HG02623 (cell line): ENCODE results near the gene FMC1.

Experiments used
- ATAC-seq: cut with Tn5 transposase; IDR thresholded peaks from one replicate; pipeline ENCODE4 v1.9.1; 2021; ENCODE audit warnings: moderate library complexity; ENCODE audit not compliant: unreplicated experiment

Gene FMC1

GRCh38 chr7:139370943-139371313, 29.8 kb downstream of the FMC1 start:
- ATAC-seq: no peak

- ATAC-seq: no peak
Observed at GRCh38 chr7:139374246-139374645, 33.1 kb downstream of the FMC1 start.

DNA sequence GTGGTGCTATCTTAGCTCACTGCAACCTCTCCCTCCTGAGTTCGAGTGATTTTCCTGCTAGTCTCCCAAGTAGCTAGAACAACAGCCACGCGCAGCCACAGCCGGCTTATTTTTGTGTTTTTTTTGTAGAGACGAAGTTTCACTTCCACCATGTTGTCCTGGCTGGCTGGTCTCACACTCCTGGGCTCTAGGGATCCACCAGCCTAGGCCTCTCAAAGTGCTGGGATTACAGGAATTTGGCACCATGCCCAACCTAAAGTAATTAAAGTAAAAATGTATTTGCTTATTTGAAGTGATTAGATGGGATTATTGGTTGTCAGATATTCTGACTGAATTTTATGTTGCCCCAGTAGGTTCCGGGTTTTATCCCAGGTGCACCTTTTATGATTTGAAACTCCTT, 41.3 kb downstream of the FMC1 start:
- no peak for ATAC-seq

DNA sequence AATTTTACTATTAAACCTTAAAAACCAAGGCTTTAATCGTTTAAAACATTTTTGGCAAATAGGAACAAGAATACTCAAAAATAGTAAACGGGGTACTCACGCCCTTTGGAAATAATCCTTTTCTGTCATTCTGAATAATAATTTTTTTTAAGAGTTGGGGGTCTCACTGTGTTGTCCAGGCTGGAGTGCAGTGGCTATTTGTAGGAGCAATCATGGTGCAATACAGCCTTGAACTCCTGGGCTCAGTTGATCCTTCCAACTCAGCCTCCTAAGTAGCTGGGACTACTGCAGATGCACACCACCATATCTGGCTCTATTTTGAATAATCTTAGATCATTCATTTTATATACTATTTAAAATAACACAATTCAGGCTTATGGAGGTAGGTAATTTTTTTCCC, 43.5 kb downstream of the FMC1 start:
- ATAC-seq: no peak

DNA sequence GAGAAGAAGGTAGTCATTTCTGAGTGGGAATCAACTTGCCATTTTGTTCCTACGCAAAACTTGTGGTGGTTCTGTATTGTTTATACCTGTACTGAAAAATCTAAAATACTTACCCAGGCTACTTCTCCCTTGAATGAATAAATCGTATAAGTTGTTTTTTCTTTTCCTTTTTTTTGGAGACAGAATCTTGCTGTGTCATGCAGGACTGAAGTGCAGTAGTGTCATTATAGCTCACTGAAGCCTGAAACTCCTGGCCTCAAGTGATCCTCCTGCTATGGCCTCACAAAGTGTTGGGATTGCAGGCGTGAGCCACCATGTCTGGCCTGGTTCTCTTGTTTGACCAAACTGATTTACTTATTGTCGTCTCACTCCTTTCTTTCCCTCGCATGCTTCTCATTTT, 46.5 kb downstream of the FMC1 start:
- no peak for ATAC-seq

GRCh38 chr7:139389091-139389490, 48.0 kb downstream of the FMC1 start:
- ATAC-seq: no peak

- ATAC-seq: no peak
Observed at GRCh38 chr7:139389774-139390173, 48.6 kb downstream of the FMC1 start.

- no peak for ATAC-seq
Observed at GRCh38 chr7:139393621-139394211, 52.6 kb downstream of the FMC1 start.

GRCh38 chr7:139394540-139394939, 53.4 kb downstream of the FMC1 start:
- no peak for ATAC-seq
